ENCODE data around the gene KIAA0513.

DNA sequence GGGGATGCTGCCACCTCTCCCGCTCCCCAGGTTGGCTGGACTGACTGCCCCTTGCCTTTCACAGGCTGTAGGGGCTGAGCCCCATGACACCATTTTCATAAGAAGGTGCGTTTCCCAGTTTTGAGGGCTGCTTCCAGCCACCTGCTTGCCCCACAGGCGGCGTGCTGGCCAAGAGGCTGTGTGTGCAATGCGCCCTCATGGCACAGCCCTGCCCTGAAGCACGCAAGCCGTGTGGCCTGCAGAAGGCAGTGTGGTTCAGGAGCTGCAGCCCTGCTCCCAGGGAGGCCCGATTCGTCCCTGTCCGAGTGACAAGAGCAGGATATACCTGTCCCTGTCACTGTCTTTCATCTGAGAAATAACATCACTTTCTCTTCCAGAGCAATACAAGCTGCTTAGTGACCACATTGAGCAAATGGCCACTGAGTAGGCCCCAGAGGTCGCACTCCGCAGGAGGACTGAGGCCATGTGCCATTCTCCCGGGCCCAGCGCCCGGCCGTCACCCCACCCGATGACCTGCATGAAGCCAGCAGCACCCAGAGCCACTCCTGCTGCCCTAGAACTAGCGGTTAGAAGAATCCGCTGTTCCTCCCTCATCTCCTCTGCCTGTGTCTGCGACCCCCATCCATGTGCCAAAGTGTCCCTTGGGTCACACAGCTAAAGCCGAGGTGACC, 60.4 kb downstream of the KIAA0513 start:
- TF ChIP-seq, protein P1, sequence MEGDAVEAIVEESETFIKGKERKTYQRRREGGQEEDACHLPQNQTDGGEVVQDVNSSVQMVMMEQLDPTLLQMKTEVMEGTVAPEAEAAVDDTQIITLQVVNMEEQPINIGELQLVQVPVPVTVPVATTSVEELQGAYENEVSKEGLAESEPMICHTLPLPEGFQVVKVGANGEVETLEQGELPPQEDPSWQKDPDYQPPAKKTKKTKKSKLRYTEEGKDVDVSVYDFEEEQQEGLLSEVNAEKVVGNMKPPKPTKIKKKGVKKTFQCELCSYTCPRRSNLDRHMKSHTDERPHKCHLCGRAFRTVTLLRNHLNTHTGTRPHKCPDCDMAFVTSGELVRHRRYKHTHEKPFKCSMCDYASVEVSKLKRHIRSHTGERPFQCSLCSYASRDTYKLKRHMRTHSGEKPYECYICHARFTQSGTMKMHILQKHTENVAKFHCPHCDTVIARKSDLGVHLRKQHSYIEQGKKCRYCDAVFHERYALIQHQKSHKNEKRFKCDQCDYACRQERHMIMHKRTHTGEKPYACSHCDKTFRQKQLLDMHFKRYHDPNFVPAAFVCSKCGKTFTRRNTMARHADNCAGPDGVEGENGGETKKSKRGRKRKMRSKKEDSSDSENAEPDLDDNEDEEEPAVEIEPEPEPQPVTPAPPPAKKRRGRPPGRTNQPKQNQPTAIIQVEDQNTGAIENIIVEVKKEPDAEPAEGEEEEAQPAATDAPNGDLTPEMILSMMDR (IDR thresholded peaks at IDR 0.05), result no peak
- no peak for TF ChIP-seq EP300 (IDR thresholded peaks at IDR 0.05)

Data from tibial nerve (tissue), 4 donors.